NCI-H748 (cell line): ENCODE results near the gene KATNB1.
"Not testable (repeated sequence)": the region's sequence is repeated elsewhere in the genome, so short reads cannot be mapped to it uniquely, and the experiment has no call there.

Source experiments
- DNase-seq: peaks from one replicate; lab custom pipeline; 2025; ENCODE audit not compliant: unreplicated experiment; lab: John Stamatoyannopoulos, UW

The KATNB1 gene

DNA sequence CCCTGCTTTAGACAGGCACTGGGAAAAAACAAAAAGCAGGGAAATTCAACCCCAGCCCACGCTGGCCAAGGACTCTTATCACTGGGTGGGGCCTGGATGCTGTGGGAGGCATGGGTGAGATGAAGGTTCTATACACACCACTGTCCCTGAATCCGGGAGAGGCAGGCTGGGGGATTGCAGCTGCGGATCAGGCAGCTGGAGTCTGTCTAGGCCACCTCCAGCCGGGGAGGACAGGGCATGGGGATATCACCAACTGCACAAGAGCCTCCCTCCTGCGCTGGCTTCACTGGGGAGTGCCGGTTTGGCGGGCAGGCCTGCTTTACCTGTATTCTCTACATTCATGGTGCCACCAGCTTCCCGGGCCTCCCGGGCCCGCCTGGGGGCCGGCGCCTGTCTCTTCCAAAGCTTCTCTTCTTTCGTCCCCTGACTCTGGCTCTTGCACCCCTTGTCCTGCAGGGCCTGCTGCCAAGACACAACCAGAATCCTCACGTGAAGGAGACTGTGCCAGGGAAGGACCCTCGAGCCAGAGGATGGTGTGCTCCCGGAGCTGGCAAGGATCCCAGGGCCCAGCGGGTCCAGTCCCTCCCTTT, 52.8 kb downstream of the KATNB1 start:
- no peak for DNase-seq

DNA sequence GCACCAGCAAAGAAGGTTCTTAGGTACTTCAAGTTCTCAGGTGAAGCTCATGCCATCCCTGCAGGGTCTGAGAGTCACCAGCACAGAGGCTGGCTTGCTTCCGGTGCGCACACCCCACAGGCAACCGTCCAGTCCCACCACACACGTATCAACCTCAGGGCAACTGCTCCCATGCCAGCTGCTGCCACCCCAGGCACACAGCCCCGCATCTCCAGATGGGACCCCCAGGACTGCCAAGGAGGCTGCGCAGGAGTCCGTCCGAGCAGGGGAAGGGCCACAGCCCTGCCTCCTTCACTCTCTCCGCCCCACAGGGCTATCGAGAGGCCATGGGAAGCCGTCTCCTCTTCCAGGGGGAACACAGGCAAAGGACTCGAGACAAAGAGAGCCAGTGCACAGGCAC, 53.4 kb downstream of the KATNB1 start:
- no peak for DNase-seq

GRCh38 chr16:57791195-57791892, 55.8 kb downstream of the KATNB1 start:
- no peak for DNase-seq

- no peak for DNase-seq
These were observed 56.4 kb downstream of the KATNB1 start for GRCh38 chr16:57791893-57792461.

GRCh38 chr16:57794849-57795430, 59.4 kb downstream of the KATNB1 start:
- DNase-seq: no peak

- peak; percentile 53 for DNase-seq
These were observed 59.9 kb downstream of the KATNB1 start for GRCh38 chr16:57795431-57795878.

DNA sequence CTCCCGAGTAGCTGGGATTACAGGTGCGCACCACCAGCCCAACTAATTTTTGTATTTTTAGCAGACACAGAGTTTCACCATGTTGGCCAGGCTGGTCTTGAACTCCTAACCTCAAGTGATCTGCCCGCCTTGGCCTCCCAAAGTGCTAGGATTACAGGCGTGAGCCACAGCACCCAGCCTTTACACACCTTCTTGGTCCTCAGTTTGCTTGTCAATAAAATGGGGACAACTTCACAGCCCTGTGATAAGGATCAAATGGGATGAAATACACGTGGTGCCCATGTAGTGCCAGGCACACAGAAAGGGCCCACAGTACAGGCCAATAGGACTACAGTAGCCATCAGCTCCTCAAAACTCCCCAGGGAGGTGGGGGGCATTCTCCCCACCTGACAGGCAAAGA, 60.4 kb downstream of the KATNB1 start:
- not testable (repeated sequence) for DNase-seq

- DNase-seq: no peak
These were observed 61.6 kb downstream of the KATNB1 start for GRCh38 chr16:57797216-57797525.

DNA sequence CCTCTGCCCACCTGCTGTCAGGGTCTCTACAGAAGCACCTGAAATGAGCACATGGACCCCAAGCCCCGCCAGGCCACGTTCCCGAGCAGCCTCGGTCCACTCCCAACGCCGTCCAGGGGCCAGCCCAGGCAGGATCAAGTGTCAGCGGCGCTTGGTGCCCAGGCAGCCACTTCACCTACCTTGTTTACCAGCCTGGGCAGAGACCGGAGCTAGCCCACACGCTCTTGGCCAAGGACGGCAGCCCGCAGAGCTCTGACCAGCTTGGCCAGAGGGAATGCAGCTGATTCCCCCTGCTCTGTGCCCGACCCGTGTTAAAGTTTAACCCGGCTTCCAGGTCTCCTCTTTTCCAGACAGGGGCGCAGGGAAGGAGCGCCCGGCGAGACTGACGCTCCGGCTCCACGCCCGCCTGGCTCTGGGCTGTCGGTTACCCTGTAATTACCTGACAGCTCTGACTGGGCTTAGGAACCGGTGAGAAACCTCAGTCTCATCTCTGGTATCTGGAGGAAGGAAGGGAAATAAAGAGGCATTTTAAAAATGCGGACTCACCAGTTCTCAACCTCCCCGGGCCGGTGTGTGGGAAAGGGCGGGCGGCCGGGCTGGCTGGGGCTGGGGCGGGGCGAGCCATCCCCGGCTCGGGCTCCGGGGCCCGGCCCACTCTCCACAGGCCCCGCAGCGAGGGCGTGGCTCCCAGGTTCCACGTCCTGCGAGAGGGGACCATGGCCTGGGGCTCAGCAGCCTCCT, 62.1 kb downstream of the KATNB1 start:
- DNase-seq: no peak

- DNase-seq: no peak
These were observed 62.8 kb downstream of the KATNB1 start for GRCh38 chr16:57798267-57798810.

DNA sequence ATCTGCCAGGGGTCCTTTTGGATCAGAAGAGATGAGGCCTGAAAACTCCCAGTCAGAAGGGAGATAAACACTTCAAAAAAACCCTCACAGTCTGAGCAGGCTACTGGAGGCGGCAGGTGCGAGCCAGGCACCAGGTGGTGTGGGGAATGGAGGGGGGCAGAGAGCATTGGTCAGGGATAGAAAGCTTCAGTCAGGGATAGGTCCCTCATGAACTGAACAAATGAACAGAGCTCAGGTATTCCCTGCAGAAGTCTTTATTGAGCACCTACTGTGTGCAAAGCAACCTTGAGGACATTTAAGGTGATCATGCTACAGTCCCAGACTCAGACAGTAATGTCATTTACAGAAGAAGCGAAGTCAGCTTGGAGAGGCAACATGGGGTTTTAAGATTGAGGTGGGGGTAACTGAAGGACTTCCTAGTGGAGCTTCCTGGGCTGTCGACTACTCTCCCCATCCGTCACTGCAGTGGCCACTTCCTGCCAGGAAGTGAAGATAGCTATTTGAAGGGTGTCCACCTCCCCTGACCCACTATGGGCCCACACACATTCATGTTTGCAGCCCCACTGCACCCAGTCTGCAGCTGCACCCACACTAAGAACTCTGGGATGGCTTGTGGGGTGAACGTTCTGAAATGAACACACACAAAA, 63.5 kb downstream of the KATNB1 start:
- peak; percentile 62 for DNase-seq

GRCh38 chr16:57799600-57800199, 64.1 kb downstream of the KATNB1 start:
- DNase-seq: no peak

GRCh38 chr16:57800200-57801097, 64.9 kb downstream of the KATNB1 start:
- DNase-seq: no peak

DNA sequence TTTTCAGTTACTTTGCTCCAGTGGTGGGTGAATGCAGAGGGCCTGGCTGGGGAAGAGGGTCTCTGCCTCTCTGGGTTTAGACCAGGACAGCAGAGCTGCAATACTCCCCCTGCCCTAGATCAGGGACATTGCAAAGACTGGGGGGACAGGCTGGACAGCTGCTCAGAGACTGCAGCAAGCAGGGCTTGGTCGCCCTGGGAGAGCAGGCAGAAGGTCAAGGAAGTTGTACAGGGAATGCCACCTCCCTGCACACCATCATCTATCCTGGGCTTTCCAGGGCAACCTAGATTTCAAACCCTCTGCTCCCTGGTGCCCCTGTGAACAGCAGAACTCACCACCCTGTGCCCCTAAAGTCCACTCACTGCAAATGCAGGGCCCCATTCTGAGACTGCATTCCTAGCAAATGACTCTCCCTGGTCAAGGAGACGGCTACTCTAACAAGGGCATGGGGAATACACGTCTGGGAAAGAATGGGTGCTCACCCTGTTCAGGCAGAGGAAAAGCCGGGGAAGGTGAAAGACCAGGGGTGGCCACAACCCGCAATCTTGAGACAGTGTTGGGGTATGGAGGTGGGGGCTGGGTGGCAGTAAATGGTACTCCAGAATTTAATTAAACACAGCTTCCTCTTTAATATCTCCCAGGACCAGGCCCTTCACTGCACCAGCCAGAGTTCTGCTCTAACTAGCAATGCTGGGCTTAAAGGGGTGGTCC, 65.7 kb downstream of the KATNB1 start:
- no peak for DNase-seq

DNA sequence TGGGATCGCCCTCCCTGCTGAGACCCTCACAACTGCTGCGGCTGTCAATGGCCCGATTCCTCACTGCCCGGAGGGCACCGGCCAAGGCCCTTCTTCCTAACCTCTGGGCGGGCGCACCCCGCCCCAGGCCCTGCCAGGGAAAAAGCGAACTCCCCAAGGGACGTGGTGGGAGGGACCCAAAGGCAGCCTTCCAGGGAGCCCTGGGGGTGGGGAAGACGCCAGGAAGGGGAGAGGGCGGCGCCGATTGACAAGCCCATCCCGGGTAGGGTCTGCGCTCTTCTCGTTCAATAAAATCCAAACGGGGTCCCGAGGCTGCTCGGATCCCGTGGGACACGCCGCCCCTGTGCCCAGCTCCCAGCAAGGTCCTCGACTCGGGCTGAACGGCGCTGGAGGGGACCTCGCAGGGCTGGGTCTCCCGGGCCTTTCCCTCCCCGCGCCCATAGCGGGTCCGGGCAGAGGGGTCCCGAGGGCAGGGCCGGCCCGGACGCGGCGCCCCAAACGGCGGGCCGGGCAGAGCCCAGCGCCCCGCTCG, 66.3 kb downstream of the KATNB1 start:
- peak; percentile 25 for DNase-seq

DNA sequence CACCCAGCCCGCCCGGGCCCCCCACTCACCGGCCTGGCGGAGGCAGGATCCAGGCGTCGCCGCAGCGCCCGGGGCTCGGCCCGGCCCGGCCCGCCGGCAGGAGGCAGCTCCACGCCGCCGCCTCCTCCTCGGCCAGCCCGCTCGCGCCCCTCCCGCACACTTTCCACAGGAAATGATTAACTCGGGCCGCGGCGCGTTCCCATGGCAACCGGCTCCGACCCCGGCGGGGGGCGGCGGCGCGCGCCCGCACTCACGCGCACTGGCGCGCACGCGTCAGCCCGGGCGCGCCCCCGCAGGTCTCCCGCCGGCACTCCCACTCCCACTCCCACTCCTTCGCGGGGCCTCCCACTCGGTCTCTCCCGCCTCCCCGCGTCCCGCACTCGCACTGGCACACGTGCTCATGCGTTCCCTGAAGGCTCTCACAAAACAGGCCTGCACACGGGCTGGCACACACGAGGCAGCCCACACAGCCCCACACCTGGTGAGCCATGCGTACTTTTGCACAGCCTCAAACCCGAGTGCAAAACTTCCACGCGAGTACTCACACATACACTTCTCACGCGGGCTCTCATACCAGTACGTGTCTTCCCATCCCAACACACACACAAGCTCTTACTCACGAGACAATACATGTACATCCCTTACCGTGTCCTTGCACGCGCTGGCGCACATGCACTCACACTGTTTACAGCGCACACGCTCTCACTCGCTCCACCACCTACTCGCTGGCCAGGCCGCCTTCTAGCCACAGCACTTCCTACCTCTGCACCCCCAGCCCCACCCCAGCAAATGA, 67.0 kb downstream of the KATNB1 start, which contains the start of gene KIFC3:
Gene KIFC3, minus strand, starts transcription at position 151 of the 793 bp plus-strand sequence. CDS start 4,248 bp downstream, outside the sequence.
- DNase-seq: peak; percentile 79

- DNase-seq: no peak
These were observed 67.8 kb downstream of the KATNB1 start for GRCh38 chr16:57803134-57803990.
